Osteocyte (in vitro differentiated cells): ENCODE data around the gene IGSF9. TPM values are rescaled to one million over a fixed set of nuclear protein-coding genes. Genes with fewer than 3 reads are reported as not detected.
A peak's percentile ranks its signal among the peaks of the same experiment; 100 is the strongest.

Experiments used
- DNase-seq: peaks from one replicate; pipeline ENCODE4 v3.0.0; 2021; ENCODE audit warnings: mixed read lengths; ENCODE audit not compliant: unreplicated experiment; ENCODE audit errors: extremely low spot score
- H3K27ac Mint-ChIP-seq: one replicate; pipeline ENCODE4 v1.8.0; 2021; ENCODE audit warnings: mild to moderate bottlenecking, mixed read lengths; ENCODE audit not compliant: unreplicated experiment
- H3K27me3 Mint-ChIP-seq: one replicate; pipeline ENCODE4 v1.8.0; 2021; ENCODE audit warnings: mixed read lengths; ENCODE audit not compliant: unreplicated experiment
- H3K36me3 Mint-ChIP-seq: one replicate; pipeline ENCODE4 v1.8.0; 2021; ENCODE audit warnings: mixed read lengths; ENCODE audit not compliant: unreplicated experiment
- H3K4me1 Mint-ChIP-seq: one replicate; pipeline ENCODE4 v1.8.0; 2021; ENCODE audit warnings: mixed read lengths; ENCODE audit not compliant: unreplicated experiment
- H3K4me3 Mint-ChIP-seq: one replicate; pipeline ENCODE4 v1.8.0; 2021; ENCODE audit warnings: mild to moderate bottlenecking, moderate library complexity, mixed read lengths; ENCODE audit not compliant: unreplicated experiment
- H3K9me3 Mint-ChIP-seq: one replicate; pipeline ENCODE4 v1.8.0; 2021; ENCODE audit warnings: mixed read lengths; ENCODE audit not compliant: unreplicated experiment
- total RNA-seq: library from RNA; stranded (reverse); gene quantifications from 2 replicates; pipeline ENCODE4 v1.2.1, GENCODE V29; 2021
- TF ChIP-seq, protein P1 (sequence below): fragments of 200-600 bp; sonication (generic); IDR thresholded peaks from 2 replicates; pipeline ENCODE4 v1.5.0; 2021; ENCODE audit warnings: antibody characterized with exemption, mild to moderate bottlenecking, moderate library complexity

The IGSF9 gene
- total RNA-seq, 1 donor from 2014 or later, result not detected

DNA sequence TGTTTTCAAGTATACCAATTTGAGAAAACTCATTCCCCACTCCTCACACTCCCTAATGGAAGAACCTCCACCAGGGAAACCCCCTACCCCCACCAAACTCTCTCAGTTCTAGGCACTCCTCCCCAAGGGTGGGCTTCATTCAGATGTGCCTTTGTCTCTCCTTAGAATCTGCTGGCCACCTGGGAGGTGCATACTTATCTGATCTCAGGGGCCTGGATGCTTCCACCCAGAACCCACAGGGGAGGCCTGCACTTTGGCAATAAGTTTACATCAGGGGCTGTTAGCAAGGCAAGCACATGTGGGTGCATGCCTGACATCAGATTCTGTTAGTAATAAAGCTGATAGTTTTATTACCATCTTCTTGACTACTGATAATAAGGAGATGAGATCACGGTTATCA, 41.1 kb upstream of the IGSF9 start:
- H3K4me1 Mint-ChIP-seq, result no peaks in the 10 kb centered on the region
- H3K27ac Mint-ChIP-seq, result no peak overlapping the region
- no peaks in the 10 kb centered on the region for H3K9me3 Mint-ChIP-seq
- TF ChIP-seq, protein P1, sequence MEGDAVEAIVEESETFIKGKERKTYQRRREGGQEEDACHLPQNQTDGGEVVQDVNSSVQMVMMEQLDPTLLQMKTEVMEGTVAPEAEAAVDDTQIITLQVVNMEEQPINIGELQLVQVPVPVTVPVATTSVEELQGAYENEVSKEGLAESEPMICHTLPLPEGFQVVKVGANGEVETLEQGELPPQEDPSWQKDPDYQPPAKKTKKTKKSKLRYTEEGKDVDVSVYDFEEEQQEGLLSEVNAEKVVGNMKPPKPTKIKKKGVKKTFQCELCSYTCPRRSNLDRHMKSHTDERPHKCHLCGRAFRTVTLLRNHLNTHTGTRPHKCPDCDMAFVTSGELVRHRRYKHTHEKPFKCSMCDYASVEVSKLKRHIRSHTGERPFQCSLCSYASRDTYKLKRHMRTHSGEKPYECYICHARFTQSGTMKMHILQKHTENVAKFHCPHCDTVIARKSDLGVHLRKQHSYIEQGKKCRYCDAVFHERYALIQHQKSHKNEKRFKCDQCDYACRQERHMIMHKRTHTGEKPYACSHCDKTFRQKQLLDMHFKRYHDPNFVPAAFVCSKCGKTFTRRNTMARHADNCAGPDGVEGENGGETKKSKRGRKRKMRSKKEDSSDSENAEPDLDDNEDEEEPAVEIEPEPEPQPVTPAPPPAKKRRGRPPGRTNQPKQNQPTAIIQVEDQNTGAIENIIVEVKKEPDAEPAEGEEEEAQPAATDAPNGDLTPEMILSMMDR, result no peak
- H3K4me3 Mint-ChIP-seq, result no peak overlapping the region
- peaks cover 70% of the 10 kb centered on the region for H3K27me3 Mint-ChIP-seq
- peak; percentile 76 for DNase-seq
- no peaks in the 10 kb centered on the region for H3K36me3 Mint-ChIP-seq

DNA sequence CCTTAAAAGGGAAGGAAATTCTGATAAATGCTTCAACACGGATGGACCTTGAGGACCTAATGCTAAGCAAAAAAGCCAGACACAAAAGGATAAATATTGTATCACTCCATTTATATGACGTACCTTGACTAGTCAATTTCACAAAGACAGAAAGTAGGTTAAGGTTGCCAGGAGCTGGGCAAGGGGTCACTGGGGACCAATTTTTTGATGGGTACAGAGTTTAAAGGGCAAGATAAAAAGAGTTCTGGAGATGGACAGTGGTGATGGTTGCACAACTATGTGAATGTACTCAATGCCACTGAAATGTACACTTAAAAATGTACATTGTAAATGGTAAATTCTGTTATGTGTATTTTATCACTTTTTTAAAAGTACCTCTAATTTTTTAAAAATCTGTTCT, 40.7 kb upstream of the IGSF9 start:
- H3K4me1 Mint-ChIP-seq, result no peaks in the 10 kb centered on the region
- H3K36me3 Mint-ChIP-seq, result no peaks in the 10 kb centered on the region
- TF ChIP-seq, protein P1, result no peak
- H3K9me3 Mint-ChIP-seq, result no peaks in the 10 kb centered on the region
- DNase-seq, result no peak
- H3K27ac Mint-ChIP-seq, result no peak overlapping the region
- H3K4me3 Mint-ChIP-seq, result no peak overlapping the region
- H3K27me3 Mint-ChIP-seq, result peaks cover 65% of the 10 kb centered on the region

DNA sequence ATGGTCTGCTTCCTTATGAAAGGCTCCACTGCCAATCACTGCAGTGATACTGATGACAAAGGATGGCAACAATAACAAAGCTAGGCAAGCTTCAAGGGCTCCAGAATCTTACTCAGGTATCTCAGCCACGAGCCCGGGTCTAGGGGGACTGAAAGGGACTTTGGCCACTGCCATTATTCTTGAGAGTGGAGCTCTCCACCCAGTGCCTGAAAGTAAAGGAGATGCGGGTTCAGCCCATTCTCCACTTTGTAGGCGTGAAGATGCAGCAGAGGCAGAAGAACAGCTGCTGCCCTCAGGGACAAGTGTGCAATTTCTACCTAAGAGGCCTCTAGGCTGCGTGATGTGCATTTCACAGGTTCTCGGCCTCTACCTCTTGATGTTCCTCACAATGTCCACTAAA, 40.1 kb upstream of the IGSF9 start:
- no peaks in the 10 kb centered on the region for H3K36me3 Mint-ChIP-seq
- H3K4me3 Mint-ChIP-seq, result no peak overlapping the region
- H3K27ac Mint-ChIP-seq, result no peak overlapping the region
- peaks cover 64% of the 10 kb centered on the region for H3K27me3 Mint-ChIP-seq
- no peaks in the 10 kb centered on the region for H3K4me1 Mint-ChIP-seq
- DNase-seq, result peak; percentile 63
- no peaks in the 10 kb centered on the region for H3K9me3 Mint-ChIP-seq
- TF ChIP-seq, protein P1, result no peak

DNA sequence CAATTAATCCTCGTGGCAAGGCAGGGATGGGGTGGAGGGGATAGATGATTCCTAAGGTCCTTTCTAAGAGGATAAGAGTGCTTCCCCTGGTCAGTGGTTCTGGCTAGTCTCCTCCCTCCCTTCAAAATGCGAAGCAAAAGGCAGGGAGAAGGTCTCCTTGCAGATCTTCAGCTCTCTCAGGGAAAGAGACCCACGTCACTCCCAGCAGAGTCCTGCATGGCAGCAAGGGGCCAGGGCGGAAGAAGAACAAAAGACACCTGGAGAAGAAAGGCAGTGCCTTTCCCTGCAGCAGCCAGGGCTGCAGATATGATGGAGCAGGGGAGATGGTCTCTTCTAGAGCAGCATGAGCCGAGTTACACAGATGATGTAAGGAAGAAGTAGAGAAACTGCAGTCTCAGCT, 38.3 kb upstream of the IGSF9 start:
- no peaks in the 10 kb centered on the region for H3K9me3 Mint-ChIP-seq
- H3K27me3 Mint-ChIP-seq, result peaks cover 63% of the 10 kb centered on the region
- TF ChIP-seq, protein P1, result no peak
- DNase-seq, result peak; percentile 53
- no peaks in the 10 kb centered on the region for H3K4me1 Mint-ChIP-seq
- H3K4me3 Mint-ChIP-seq, result no peak overlapping the region
- no peaks in the 10 kb centered on the region for H3K36me3 Mint-ChIP-seq
- no peak overlapping the region for H3K27ac Mint-ChIP-seq

DNA sequence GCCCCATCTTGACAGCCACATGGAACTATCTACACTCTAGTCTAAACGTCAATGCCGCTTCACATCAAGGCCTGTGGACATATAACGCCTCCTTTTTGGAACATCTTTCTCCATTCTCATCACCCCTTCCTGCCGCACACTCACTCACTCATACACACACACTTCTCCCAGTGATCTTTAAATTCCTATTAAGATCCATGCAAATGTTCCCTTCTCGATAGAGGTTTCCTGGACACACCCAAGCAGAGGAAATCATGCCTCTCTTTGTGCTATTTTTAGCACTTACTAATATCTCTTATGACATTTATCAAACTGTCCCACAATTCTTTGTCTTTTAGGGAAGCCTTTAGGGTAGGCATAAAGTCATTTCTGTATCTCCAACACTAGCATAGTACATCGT, 36.9 kb upstream of the IGSF9 start:
- Mint-ChIP-seq H3K4me3 (no peak overlapping the region), H3K27ac (no peak overlapping the region), H3K36me3 (no peaks in the 10 kb centered on the region), H3K27me3 (peaks cover 66% of the 10 kb centered on the region), H3K4me1 (no peaks in the 10 kb centered on the region), H3K9me3 (no peaks in the 10 kb centered on the region)
- no peak for DNase-seq
- TF ChIP-seq, protein P1, result no peak
